ENCODE results near the gene TNFRSF1B.
"Not testable (repeated sequence)": the region's sequence is repeated elsewhere in the genome, so short reads cannot be mapped to it uniquely, and the experiment has no call there.

TNFRSF1B gene

GRCh38 chr1:12194666-12195216 lies 27.9 kb downstream of the TNFRSF1B start:
- DNase-seq, result no peak

- no peak for DNase-seq
Measured at GRCh38 chr1:12195416-12195815, 28.6 kb downstream of the TNFRSF1B start.

GRCh38 chr1:12196641-12197482 lies 30.1 kb downstream of the TNFRSF1B start:
- no peak for DNase-seq

GRCh38 chr1:12197483-12197880 lies 30.7 kb downstream of the TNFRSF1B start:
- no peak for DNase-seq

GRCh38 chr1:12200208-12200607 lies 33.4 kb downstream of the TNFRSF1B start:
- no peak for DNase-seq

GRCh38 chr1:12201352-12202189 lies 34.8 kb downstream of the TNFRSF1B start:
- no peak for DNase-seq

- DNase-seq, result no peak
Measured at GRCh38 chr1:12202190-12202497, 35.4 kb downstream of the TNFRSF1B start.

- no peak for DNase-seq
Measured at GRCh38 chr1:12202577-12202976, 35.8 kb downstream of the TNFRSF1B start.

- no peak for DNase-seq
Measured at GRCh38 chr1:12203216-12204007, 36.6 kb downstream of the TNFRSF1B start.

- DNase-seq, result no peak
Measured at GRCh38 chr1:12204140-12204539, 37.3 kb downstream of the TNFRSF1B start.

- DNase-seq, result no peak
Measured at GRCh38 chr1:12204754-12205658, 38.2 kb downstream of the TNFRSF1B start.

GRCh38 chr1:12206238-12206637 lies 39.4 kb downstream of the TNFRSF1B start:
- DNase-seq, result no peak

GRCh38 chr1:12206792-12207424 lies 40.1 kb downstream of the TNFRSF1B start:
- DNase-seq, result no peak

GRCh38 chr1:12208271-12208670 lies 41.5 kb downstream of the TNFRSF1B start:
- DNase-seq, result no peak

GRCh38 chr1:12208764-12209494 lies 42.1 kb downstream of the TNFRSF1B start:
- DNase-seq, result peak; percentile 76

- DNase-seq, result no peak
Measured at GRCh38 chr1:12209495-12209832, 42.7 kb downstream of the TNFRSF1B start.

- no peak for DNase-seq
Measured at GRCh38 chr1:12215118-12215961, 48.5 kb downstream of the TNFRSF1B start.

- no peak for DNase-seq
Measured at GRCh38 chr1:12219800-12220199, 53.0 kb downstream of the TNFRSF1B start.

- no peak for DNase-seq
Measured at GRCh38 chr1:12220890-12221289, 54.1 kb downstream of the TNFRSF1B start.

GRCh38 chr1:12222700-12223099 lies 55.9 kb downstream of the TNFRSF1B start:
- not testable (repeated sequence) for DNase-seq

Measured in 8988T (cell line).